ENCODE measurements around the gene CCDC61.

Gene CCDC61

GRCh38 chr19:45972081-45972946 lies 23.0 kb upstream of the CCDC61 start:
- no peak overlapping the region for H3K4me2 ChIP-seq
- no peak overlapping the region for H2AFZ ChIP-seq (ENCODE audit: low read depth)
- H3K4me3 ChIP-seq (IDR thresholded peaks at IDR 0.05; ENCODE audit: insufficient read depth, low read depth, low read length): no peak overlapping the region
- TF ChIP-seq CTCF (conservative IDR thresholded peaks at IDR 0.05; ENCODE audit: low read depth, low read length): no peak
- no peaks in the 10 kb centered on the region for H3K4me1 ChIP-seq (ENCODE audit: low read depth, poor library complexity, severe bottlenecking)
- no peaks in the 10 kb centered on the region for H4K20me1 ChIP-seq (ENCODE audit: insufficient read depth)
- no peak overlapping the region for H3K9ac ChIP-seq
- H3K27me3 ChIP-seq (ENCODE audit: insufficient read depth, low read depth): peaks cover 74% of the 10 kb centered on the region
- H3K27ac ChIP-seq: no peak overlapping the region
- H3K79me2 ChIP-seq (ENCODE audit: insufficient read depth, low read depth): no peaks in the 10 kb centered on the region
- no peaks in the 10 kb centered on the region for H3K36me3 ChIP-seq (ENCODE audit: insufficient read depth)

DNA sequence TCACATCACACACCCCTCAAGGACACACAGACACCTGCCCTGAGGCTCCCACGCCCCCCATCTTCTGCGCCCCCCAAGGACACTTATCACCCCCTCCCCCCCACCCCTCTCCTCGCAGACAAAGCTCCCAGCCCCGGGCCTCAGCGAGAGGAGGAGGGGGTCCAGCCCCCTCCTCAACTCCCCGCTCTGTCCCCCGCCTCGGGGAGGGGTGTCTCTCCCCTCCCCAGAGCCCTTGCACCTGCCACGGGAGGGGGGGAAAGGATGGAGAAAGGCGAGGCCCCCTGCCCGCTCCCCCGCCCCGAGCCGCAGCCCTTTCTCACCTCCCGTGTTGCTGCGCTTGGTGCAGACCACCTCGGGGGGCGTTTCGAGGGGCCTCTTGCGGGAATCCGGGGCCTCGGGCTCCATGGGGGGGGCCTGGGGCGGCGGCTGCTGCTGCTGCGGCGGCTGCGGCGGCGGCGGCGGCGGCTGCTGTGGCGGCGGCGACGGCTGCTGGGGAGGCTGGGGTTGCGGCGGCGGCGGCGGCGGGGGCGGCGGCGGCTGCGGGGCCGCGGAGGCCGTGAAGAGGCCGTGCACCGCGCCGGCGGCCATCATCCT lies 22.2 kb upstream of the CCDC61 start:
- no peak overlapping the region for H3K4me2 ChIP-seq
- no peak overlapping the region for H3K4me3 ChIP-seq (IDR thresholded peaks at IDR 0.05; ENCODE audit: insufficient read depth, low read depth, low read length)
- H3K79me2 ChIP-seq (ENCODE audit: insufficient read depth, low read depth): no peaks in the 10 kb centered on the region
- TF ChIP-seq CTCF (conservative IDR thresholded peaks at IDR 0.05; ENCODE audit: low read depth, low read length): no peak
- no peak overlapping the region for H3K27ac ChIP-seq
- peaks cover 72% of the 10 kb centered on the region for H3K27me3 ChIP-seq (ENCODE audit: insufficient read depth, low read depth)
- no peaks in the 10 kb centered on the region for H3K36me3 ChIP-seq (ENCODE audit: insufficient read depth)
- H3K4me1 ChIP-seq (ENCODE audit: low read depth, poor library complexity, severe bottlenecking): no peaks in the 10 kb centered on the region
- H3K9ac ChIP-seq: no peak overlapping the region
- H2AFZ ChIP-seq (ENCODE audit: low read depth): no peak overlapping the region
- H4K20me1 ChIP-seq (ENCODE audit: insufficient read depth): no peaks in the 10 kb centered on the region

DNA sequence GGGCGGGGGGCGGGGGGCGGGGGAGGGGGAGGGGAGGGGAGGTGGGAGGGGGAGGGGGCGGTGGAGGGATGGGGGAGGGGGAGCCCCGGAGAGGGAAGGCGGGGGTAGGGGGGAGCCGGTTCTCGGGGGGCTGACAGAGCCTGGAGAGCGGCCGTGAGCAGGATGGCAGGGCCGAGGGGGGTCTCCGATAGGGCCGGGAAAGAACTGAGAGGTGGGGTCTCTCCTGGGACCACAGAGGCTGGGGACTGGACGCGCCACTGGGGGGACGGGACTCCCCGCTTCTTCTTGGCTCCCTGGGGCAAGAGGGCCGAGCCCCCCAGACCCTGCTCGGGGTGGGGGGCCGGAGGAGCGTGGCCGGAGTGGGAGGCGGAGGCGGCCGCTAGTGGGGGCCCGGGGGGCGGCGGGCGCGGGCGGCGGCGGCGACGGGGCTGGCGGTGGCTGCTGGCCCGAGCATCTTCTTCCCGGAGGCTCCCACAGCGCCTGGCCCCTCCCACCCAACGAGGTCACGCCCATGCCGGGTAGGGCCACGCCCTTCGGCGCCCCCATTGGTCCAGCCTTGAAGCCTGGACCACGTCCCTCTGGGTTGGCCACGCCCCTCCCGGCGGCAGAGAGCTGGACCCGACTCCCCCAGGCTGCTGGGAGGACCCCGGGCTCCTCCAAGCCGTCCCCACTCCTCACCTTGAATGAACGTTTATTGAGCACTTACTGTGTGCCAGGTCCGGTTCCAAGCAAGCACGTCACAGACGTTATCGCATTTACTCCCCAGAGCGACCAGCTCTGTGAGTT lies 21.5 kb upstream of the CCDC61 start, which contains the start of gene NOVA2:
Gene NOVA2, minus strand, starts transcription at position 313 of the 786 bp plus-strand sequence. CDS start 514 bp downstream, outside the sequence.
- TF ChIP-seq CTCF (conservative IDR thresholded peaks at IDR 0.05; ENCODE audit: low read depth, low read length): no peak
- Histone ChIP-seq H3K4me3 (IDR thresholded peaks at IDR 0.05; ENCODE audit: insufficient read depth, low read depth, low read length) (no peak within 1 kb of the TSS), H3K36me3 (ENCODE audit: insufficient read depth) (no peaks in the 10 kb centered on the region), H3K27me3 (ENCODE audit: insufficient read depth, low read depth) (peaks cover 72% of the 10 kb centered on the region), H3K79me2 (ENCODE audit: insufficient read depth, low read depth) (no peaks in the 10 kb centered on the region), H3K4me1 (ENCODE audit: low read depth, poor library complexity, severe bottlenecking) (no peaks in the 10 kb centered on the region), H4K20me1 (ENCODE audit: insufficient read depth) (no peaks in the 10 kb centered on the region), H3K27ac (no peak within 1 kb of the TSS), H2AFZ (ENCODE audit: low read depth) (no peak within 1 kb of the TSS), H3K4me2 (no peak within 1 kb of the TSS), H3K9ac (no peak within 1 kb of the TSS)

DNA sequence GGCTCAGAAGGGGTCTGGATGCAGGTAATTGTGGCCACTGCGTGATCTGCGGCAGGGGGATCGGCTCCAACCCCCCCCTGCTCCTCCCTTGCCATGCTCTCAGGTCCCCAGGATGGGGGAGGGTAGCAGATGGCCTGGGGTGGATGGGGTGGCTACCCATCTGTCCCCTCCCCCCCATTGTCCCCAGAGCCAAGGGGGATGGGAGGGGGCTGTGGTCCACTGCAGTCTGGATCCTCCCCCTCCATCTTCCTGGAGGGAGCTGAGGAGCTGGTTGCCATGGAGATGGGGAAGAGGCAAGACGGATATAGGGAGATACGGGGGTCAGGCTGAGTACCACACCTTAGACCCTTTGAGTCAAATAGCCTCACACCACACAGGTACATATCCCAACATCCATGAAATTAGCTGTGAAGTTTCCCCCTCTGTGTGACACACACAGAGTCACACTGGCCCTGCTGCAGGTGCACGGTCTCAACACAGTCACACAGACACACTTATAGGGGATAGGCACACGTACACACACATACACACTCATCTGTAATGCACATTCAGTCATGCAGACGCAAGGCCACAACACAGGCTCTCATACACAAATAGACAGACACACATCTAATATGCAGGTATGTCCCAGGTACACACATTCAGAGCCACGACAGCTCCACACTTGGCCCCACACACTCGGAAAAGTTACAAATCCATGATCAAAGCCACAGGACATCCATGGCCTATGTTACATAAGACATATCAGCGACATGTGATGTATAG lies 19.8 kb upstream of the CCDC61 start:
- H3K9ac ChIP-seq: no peak overlapping the region
- no peaks in the 10 kb centered on the region for H3K36me3 ChIP-seq (ENCODE audit: insufficient read depth)
- no peak overlapping the region for H3K27ac ChIP-seq
- no peak overlapping the region for H2AFZ ChIP-seq (ENCODE audit: low read depth)
- no peak overlapping the region for H3K4me2 ChIP-seq
- no peaks in the 10 kb centered on the region for H4K20me1 ChIP-seq (ENCODE audit: insufficient read depth)
- no peaks in the 10 kb centered on the region for H3K4me1 ChIP-seq (ENCODE audit: low read depth, poor library complexity, severe bottlenecking)
- H3K27me3 ChIP-seq (ENCODE audit: insufficient read depth, low read depth): peaks cover 68% of the 10 kb centered on the region
- H3K4me3 ChIP-seq (IDR thresholded peaks at IDR 0.05; ENCODE audit: insufficient read depth, low read depth, low read length): no peak overlapping the region
- H3K79me2 ChIP-seq (ENCODE audit: insufficient read depth, low read depth): no peaks in the 10 kb centered on the region
- no peak for TF ChIP-seq CTCF (conservative IDR thresholded peaks at IDR 0.05; ENCODE audit: low read depth, low read length)
